Measurements from ENCODE around the gene GRM7. TPM values are rescaled to one million over a fixed set of nuclear protein-coding genes. Genes with fewer than 3 reads are reported as not detected.

GRM7 gene
- total RNA-seq, 1 donor from 2014 or later: 0.37 TPM

GRCh38 chr3:7241584-7242302 is 380.8 kb downstream of the GRM7 start:
- DNase-seq (ENCODE audit: low spot score): no peak

DNA sequence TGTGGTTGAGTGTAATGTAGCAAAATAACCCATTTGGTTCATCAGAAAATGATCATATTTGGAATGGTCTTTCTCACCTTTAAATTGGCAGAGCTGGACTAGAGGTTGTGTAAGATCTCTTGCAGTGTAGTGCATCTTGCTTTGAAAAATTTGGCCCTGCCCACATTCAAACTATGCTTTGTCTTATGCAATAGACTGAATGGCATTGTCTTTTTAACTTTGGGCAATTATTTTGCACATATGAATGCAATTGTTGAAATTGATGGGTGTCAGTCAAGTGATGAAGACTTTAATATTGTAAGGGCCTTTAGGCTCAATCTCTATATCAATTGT is 381.4 kb downstream of the GRM7 start:
- DNase-seq (ENCODE audit: low spot score): no peak

- DNase-seq (ENCODE audit: low spot score): no peak
Measured at GRCh38 chr3:7249493-7250076, 388.7 kb downstream of the GRM7 start.

GRCh38 chr3:7254251-7254650 is 393.3 kb downstream of the GRM7 start:
- no peak for DNase-seq (ENCODE audit: low spot score)

DNA sequence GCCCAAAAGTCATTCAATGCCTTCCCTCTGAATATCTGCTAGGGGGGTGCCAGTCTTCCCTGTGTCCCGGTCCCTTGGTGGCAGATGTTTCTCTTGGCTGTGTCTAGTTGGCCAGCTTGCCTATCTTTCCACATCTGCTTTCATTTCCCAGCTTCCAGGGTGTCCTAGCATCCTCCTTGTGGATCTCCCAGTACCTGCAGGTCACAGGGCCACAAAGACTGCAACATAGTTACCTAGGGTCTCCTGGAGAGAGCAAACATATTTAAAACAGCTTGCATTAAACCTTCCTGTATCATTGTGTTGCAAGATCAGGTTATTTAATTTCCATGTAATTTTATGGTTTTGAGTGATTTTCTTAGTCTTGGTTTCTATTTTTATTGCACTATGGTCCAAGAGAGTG is 400.1 kb downstream of the GRM7 start:
- no peak for DNase-seq (ENCODE audit: low spot score)

DNA sequence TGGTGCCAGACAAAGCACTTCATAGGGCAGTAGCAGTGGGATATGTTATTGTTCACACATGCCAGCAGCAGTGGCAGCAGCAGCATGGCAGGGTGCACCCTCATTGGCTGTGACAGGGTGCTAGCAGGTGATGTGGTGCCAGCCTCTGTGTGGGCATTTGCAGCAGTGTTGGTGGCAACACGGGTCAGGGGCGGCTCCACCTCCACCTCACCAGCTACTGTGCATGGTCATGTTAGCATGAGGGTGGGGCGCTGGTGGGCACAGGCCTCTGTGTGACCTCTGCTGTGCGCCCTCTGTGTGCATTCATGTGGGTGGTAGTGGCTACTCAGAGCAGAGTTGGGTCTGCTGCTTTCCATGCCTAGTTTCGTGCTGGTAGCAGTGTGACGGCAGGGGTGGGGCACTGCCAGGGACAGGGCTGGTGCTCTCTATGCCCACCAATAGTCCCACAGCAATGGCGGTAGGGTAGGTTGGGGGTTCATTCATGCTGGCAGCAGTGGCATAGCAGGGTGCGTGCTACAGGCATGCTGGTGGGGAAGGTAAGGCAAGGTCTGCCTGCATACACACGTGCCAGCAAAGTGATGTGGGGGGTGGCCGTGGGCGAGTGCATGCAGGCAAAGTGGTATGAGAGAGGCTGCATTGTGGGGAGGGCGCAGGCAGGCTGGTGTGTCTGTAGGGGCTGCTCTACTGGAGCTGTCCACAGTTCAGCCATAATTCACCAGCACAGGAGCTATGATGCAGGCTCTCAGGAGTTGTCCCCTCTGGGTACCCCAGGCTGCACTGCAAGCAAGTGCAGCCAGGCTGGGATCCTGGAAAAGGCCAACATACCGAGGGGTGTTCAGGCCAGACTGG is 402.7 kb downstream of the GRM7 start:
- DNase-seq (ENCODE audit: low spot score): no peak

- no peak for DNase-seq (ENCODE audit: low spot score)
Measured at GRCh38 chr3:7264196-7264526, 403.2 kb downstream of the GRM7 start.

DNA sequence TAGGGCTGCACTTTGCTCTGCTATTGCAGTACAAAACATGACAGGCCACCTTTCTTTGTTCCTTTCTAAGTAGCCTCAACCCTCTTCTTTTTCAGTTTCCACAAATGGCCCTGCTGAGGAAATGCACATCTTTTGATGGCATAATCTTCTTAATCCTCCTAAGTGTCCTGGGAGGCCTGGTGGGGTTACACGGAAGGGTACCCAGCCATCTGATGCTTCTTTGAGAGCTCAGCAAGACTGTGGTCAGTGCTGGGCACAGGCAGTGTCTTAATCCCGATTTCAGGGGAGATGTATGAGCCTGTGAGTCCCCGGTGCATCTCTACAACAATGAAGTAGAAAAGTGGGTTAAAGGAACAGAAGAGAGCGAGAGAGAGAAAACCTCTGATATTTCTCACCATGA is 404.8 kb downstream of the GRM7 start:
- DNase-seq (ENCODE audit: low spot score): no peak

DNA sequence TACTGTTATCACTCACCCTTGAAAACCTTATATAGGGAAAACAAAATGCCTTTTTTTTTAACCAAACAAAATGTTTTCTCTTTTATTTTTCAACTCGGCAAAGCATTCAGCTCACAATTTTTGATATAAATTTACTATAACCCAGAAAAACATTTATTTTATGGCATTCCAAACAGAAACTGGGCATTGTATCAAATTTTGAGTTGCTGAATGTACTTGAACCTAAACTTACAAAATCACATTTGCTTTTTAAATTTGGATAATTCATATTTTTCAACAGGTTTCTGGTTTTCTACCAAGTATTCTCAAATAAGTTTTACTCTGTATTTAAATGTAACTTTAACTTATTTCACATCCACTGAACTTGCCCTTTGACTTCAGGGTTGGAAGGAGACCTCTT is 405.6 kb downstream of the GRM7 start:
- DNase-seq (ENCODE audit: low spot score): no peak

DNA sequence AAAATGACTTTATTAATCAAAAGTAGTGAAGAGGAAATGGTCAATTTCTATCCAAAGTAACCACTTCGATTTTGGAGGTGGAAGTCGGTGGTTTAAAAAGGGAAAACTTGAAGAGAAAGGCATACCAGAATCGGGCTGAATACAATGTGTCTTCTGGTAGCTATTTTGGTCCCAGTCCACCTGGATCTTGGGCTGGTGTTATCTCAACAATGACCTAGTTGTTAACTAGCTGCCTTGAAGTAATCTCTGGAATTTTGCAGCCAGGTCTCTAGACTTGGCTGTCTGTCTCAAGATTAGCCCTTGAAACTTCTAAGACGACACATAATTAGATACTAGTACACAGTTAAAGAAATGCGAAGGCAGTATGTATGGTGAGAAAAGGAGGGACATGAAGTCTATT is 409.8 kb downstream of the GRM7 start:
- no peak for DNase-seq (ENCODE audit: low spot score)

GRCh38 chr3:7271631-7272030 is 410.7 kb downstream of the GRM7 start:
- no peak for DNase-seq (ENCODE audit: low spot score)

GRCh38 chr3:7272203-7272602 is 411.3 kb downstream of the GRM7 start:
- no peak for DNase-seq (ENCODE audit: low spot score)

DNA sequence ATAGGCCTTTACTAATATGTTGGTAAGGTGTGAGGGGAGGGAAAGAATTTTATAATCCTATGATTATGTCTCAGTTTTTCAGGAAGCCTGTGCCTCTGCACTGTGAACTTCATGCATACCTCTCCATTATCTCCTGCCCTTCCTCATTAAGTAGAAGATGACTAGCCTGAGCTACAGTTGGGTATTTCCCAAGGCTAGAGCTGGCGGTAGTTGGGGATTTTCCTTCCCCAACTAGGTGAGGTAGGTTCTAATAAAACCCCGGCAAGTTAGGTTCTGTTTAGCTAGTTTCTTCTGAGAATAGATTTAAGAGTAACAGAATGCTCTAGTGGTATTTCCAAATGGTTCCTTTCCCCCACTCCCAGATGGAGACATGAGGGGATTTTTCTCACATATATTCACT is 414.5 kb downstream of the GRM7 start:
- no peak for DNase-seq (ENCODE audit: low spot score)

- DNase-seq (ENCODE audit: low spot score): no peak
Measured at GRCh38 chr3:7280318-7280717, 419.4 kb downstream of the GRM7 start.

GRCh38 chr3:7282988-7283387 is 422.1 kb downstream of the GRM7 start:
- DNase-seq (ENCODE audit: low spot score): no peak

- DNase-seq (ENCODE audit: low spot score): no peak
Measured at GRCh38 chr3:7285505-7285904, 424.6 kb downstream of the GRM7 start.

- no peak for DNase-seq (ENCODE audit: low spot score)
Measured at GRCh38 chr3:7288133-7288532, 427.2 kb downstream of the GRM7 start.

DNA sequence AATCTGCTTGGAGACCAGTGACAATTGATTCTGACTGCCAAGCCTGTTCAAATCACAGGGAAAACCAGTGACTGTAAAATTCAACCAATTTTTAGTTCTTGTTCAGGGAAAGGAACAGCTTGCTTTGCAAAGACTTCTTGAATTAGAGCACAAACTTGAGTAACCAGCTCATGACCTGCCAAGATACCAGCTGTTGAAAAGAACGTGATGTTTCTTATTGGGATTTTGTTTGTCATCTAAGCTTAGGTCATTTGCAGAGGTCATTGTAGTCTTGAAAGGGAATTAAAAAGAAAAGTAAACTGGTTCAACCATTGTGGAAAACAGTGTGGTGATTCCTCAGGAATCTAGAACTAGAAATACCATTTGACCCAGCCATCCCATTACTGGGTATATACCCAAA is 428.2 kb downstream of the GRM7 start:
- no peak for DNase-seq (ENCODE audit: low spot score)

DNA sequence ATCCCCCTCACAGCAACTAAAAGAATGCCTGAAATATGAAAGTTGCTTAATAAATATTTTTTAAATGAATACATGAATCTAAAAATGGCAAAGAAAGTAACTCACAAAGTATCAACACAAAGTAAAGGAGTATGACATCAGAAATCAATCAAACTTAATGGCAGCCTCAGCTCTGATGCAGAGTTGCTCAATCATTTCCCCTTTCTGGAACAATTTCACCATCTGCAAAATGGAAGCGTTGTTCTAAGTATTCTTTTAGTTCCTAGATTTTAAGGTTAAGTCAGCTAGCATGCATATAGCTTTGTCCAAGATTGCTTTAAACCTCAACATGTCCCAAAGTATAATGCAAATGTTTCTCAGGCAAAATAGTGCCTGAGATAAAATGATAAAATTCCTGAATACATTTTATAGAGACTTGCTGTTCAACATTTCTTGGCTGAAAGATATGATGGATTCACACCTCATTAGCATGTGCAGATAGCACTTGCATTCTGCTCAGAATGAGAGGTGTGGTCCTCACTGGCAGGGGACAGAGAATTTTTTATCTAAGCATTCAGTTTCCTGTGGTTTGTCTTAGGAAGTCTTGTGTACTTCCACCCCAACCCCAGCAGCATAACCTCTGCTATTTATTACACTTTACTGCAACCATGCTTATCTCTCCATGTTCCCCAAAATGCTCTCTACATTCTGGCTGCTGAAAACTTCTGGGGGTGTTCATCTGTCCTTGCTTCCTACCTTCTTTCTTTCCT is 429.3 kb downstream of the GRM7 start:
- no peak for DNase-seq (ENCODE audit: low spot score)

DNA sequence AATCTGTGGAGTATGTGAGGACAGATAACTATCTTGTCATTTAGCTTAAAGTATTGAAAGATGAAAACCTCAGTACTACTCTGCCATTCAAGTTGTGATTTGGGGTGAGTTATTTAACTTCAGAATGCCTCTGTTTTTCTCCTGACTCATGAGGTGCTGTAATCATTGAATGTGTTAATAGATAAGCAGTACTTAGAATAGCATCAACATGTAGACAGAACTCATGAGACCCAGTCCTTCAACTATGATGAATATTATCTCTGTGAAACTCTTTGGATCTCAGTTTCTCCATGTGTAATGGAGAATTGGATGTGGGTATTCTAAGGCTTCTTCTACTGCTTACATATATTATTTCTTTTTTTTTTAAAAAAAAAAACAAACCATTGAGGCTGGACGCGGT is 431.4 kb downstream of the GRM7 start:
- DNase-seq (ENCODE audit: low spot score): no peak

- DNase-seq (ENCODE audit: low spot score): no peak
Measured at GRCh38 chr3:7293286-7293685, 432.4 kb downstream of the GRM7 start.

DNA sequence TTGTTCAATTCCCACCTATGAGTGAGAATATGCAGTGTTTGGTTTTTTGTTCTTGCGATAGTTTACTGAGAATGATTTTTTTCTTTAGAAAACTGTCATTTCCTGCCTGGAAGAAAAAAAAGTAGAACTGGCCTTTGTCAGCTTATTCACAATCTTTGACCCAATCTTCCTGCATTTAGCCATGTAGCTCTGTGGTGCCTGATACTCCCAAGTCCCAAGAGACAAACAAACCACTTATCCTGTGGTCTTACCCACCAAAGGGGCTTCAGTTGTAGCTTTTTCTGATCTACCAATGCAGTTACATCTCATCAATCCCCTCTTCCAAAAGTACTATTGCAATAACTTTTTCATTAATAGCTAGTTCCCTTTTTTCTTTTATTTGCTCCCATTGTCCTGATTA is 444.6 kb downstream of the GRM7 start:
- DNase-seq (ENCODE audit: low spot score): no peak

- DNase-seq (ENCODE audit: low spot score): no peak
Measured at GRCh38 chr3:7306901-7307300, 446.0 kb downstream of the GRM7 start.
